Common myeloid progenitor, CD34-positive (primary cell): Measurements from ENCODE around the gene RHOH.

Experiments used
- CTCF ChIA-PET: fragments of 350-600 bp; sonication (Branson Sonifier 250); formaldehyde crosslinking; loops from one replicate; lab custom pipeline; 2021; ENCODE audit warnings: antibody characterized with exemption; lab: Charles Lee
- POLR2A ChIA-PET: fragments of 350-600 bp; sonication (Branson Sonifier 250); formaldehyde crosslinking; loops from one replicate; lab custom pipeline; 2021; ENCODE audit warnings: antibody characterized with exemption; lab: Charles Lee
- DNase-seq, 3 donors: peaks; one replicate each; pipeline versions ENCODE4 v3.0.0 to v3.0.0-alpha.2; 2013
- H3K27ac ChIP-seq, 2 experiments: 1 replicate in 1 of 2; 2 replicates in 1 of 2; pipeline ENCODE4 v1.7.0; 2013; ENCODE audit warnings: inconsistent platforms in 2 of 2, low read length in 2 of 2, mild to moderate bottlenecking in 2 of 2, low read depth in 1 of 2, moderate library complexity in 1 of 2; ENCODE audit not compliant: severe bottlenecking in 2 of 2, insufficient read depth in 1 of 2, poor library complexity in 1 of 2
- H3K27me3 ChIP-seq, 5 experiments: replicated peaks in 2 of 5; 1 replicate in 3 of 5; 2 replicates in 2 of 5; pipeline versions ENCODE4 v1.6.1 to v1.7.0; 2013; ENCODE audit warnings: low read length in 4 of 5, mild to moderate bottlenecking in 2 of 5, moderate library complexity in 2 of 5, inconsistent platforms in 1 of 5; ENCODE audit not compliant: insufficient read depth in 5 of 5, control insufficient read depth in 4 of 5
- H3K36me3 ChIP-seq, 4 experiments: 1 replicate in 2 of 4; 2 replicates in 2 of 4; pipeline versions ENCODE4 v1.6.1 to v1.7.0; 2013; ENCODE audit warnings: low read length in 3 of 4, control low read depth in 1 of 4, mild to moderate bottlenecking in 1 of 4; ENCODE audit not compliant: control insufficient read depth in 4 of 4, insufficient read depth in 4 of 4
- H3K4me1 ChIP-seq, 4 experiments: 1 replicate in 3 of 4; 2 replicates in 1 of 4; pipeline versions ENCODE4 v1.6.1 to v1.7.1; 2013; ENCODE audit warnings: low read length in 3 of 4, mild to moderate bottlenecking in 3 of 4, control low read depth in 1 of 4, inconsistent platforms in 1 of 4, moderate library complexity in 1 of 4; ENCODE audit not compliant: control insufficient read depth in 4 of 4, insufficient read depth in 4 of 4; ENCODE audit errors: control extremely low read depth in 1 of 4
- H3K4me3 ChIP-seq, 7 experiments: 1 replicate in 4 of 7; 2 replicates in 3 of 7; pipeline versions ENCODE4 v1.5.1 to v1.7.0; 2013; ENCODE audit warnings: mild to moderate bottlenecking in 7 of 7, low read length in 6 of 7, moderate library complexity in 6 of 7, inconsistent platforms in 2 of 7, low read depth in 2 of 7, control low read depth in 1 of 7; ENCODE audit not compliant: insufficient read depth in 4 of 7, control insufficient read depth in 1 of 7; ENCODE audit errors: extremely low read depth in 1 of 7
- H3K9me3 ChIP-seq, 5 experiments: 1 replicate in 4 of 5; 2 replicates in 1 of 5; pipeline versions ENCODE4 v1.6.1 to v1.7.1; 2013; ENCODE audit warnings: low read length in 4 of 5, mild to moderate bottlenecking in 2 of 5, inconsistent platforms in 1 of 5, low read depth in 1 of 5, moderate library complexity in 1 of 5; ENCODE audit not compliant: control insufficient read depth in 4 of 5, insufficient read depth in 2 of 5; ENCODE audit errors: control extremely low read depth in 1 of 5
- WGBS: methylation state at CpG from one replicate; pipeline ENCODE4 v1.1.5; 2013; ENCODE audit not compliant: insufficient coverage; 5-methylcytosine and 5-hydroxymethylcytosine counted together

RHOH gene

DNA sequence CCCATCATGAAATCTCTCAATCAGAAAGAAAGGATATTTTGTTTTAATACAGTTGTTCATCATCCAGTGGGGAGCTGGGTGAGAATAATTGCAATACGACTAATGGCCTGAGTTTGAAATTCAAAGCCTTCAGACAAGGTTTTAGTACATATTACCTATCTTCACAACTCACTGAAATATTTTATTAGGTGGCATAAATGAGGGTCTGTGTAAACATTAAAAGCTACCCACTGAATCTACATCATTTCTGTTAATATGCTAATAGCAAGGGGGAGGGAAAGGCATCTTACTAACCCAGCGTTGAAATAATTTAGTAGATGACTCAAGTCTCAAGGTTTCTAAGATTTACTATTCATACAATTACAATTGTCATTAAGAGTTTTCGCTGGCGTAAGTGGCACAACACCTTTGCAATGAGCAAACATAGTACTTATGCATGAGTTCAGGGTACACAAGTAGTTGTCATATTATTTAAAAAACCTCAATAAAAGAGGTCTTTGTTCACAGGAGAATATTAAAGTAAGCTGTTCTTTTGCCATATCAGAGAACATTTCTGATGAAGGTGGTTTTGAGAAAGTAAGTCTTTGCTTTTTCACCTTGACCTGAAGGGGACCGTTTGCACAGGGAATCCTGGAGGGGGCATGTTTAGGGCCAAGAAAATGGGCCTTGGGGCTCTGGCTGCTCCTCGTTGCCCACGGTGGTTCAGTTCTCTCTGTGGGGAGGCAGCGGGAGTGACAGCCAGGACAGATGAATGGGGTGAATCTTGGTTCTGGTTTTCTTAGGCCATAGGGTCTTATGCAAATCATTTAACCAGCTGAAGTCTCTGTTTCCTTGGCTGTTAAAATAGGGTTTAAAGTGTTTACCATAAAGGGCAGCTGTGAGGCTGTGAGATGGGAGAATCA, 4.5 kb upstream of the RHOH start:
- DNase-seq = no peak
- POLR2A ChIA-PET = interaction anchor here (1.3 to 1.4 kb wide), 2 partner anchors 13 to 134 kb away, joined by 3 to 4 read pairs; no protein-coding TSS in a partner anchor

DNA sequence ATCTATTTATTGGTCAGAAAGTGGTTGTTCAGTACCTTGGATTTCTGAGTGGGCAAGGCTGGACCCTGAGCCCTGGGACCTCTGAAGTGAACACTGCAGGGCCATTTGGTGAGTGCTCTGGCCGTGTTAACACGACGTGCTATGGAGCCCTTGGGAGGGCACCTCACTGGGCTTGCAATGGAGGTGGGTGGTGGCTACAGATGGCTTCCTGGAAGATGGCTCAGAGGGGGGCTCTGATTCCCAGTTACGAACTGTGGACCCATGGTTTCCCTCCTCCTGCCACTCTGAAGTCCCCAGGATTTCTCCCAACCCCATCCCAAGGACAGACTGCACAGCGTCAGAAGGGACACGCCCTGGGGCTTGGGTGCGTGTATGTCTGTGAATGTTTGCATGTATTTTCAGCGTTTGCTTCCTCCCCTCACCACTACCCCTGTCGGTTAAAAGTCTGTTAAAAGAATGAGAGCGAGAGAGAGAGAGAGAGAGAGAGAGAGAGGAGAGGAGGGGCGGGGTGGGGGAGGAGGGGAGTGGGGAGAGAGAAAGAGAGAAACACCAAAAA, 3.7 kb upstream of the RHOH start:
- Histone ChIP-seq H3K4me3 (peak overlapping the region in 4 of 7 experiments; percentile 28 to 54 (median 42)), H3K4me1 (peaks cover 25 to 64% (median 51%) of the 10 kb centered on the region in 4 experiments)
- CTCF ChIA-PET = interaction anchor here (0.6 to 2.5 kb wide), 4 partner anchors 7 to 133 kb away, joined by 3 to 10 read pairs (median 6); no protein-coding TSS in a partner anchor

More for the DNA sequence above, 4.5 kb upstream of the RHOH start:
- no peaks in the 10 kb centered on the region for H3K9me3 ChIP-seq
- H3K4me1 ChIP-seq = peaks cover 25 to 62% (median 50%) of the 10 kb centered on the region in 4 experiments
- H3K36me3 ChIP-seq = no peaks in the 10 kb centered on the region
- H3K4me3 ChIP-seq = peak overlapping the region in 3 of 7 experiments; percentile 41 to 54 (median 44)
- 76% methylated on average over 4 of the region's 8 CpGs for WGBS
- CTCF ChIA-PET = interaction anchor here (0.6 to 2.5 kb wide), 5 partner anchors 8 to 132 kb away, joined by 3 to 10 read pairs (median 6); no protein-coding TSS in a partner anchor
- H3K27me3 ChIP-seq = no peaks in the 10 kb centered on the region
- H3K27ac ChIP-seq = peak overlapping the region; percentile 29 to 59

DNA sequence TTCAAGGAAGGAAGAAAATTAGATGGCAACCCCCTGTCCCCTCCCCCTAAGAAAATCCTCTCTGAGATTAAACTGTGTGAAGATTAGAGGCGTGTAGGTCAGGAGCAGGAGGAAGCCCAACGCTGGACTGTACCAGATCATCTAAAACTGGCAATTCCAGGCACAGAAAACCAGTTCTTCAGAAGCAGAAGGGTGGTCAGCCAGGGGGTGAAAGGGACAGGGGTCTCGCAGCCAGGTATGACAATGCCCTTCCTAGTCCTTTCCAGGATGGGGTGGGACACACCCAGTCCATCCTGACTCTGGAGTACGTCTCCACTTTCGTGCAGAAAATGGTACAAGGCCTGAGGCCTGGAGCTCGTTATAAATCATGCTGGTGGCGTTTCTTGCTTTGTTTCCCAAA, 3.3 kb upstream of the RHOH start:
- Histone ChIP-seq H3K36me3 (no peaks in the 10 kb centered on the region), H3K27ac (peak overlapping the region in 1 of 2 experiments; percentile 59), H3K4me3 (peak overlapping the region in 4 of 7 experiments; percentile 2 to 38 (median 17)), H3K27me3 (no peaks in the 10 kb centered on the region), H3K9me3 (no peaks in the 10 kb centered on the region), H3K4me1 (peaks cover 25 to 68% (median 53%) of the 10 kb centered on the region in 4 experiments)
- POLR2A ChIA-PET = no interaction called here
- DNase-seq = no peak
- WGBS = 48% methylated on average over 4 of the region's 7 CpGs
- CTCF ChIA-PET = no interaction called here

More for the DNA sequence above, 3.7 kb upstream of the RHOH start:
- POLR2A ChIA-PET = no interaction called here
- DNase-seq = peak in 2 of 3 donors; percentile 76 to 82
- Histone ChIP-seq H3K36me3 (no peaks in the 10 kb centered on the region), H3K27ac (peak overlapping the region; percentile 29 to 59), H3K9me3 (no peaks in the 10 kb centered on the region), H3K27me3 (no peaks in the 10 kb centered on the region)
- 33% methylated on average over 4 of the region's 11 CpGs for WGBS

DNA sequence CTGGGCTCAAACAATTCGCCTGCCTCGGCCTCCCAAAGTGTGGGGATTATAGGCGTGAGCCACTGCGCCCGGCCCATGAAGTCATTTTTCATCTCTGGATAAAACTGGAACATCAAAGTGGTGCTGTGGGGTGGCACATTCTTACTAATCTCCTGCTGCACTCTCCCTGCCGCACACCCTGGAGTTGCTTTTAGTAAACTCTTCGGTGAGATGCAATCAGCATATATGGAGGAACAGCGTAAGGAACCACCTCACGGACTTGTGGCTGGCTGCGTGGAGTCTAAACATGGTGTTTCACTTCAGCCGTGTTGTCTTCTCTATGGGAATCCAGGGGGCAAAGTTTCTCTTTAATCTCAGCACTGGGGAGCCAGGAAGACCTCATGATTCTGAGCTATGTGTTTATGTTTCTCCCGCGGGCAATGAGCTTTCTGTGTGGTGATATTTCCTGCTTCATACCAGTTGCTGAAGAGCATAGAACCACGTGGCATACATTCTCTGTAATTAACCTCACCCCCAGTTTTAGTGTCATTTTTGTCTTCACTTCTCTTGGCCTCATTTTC, 2.1 kb upstream of the RHOH start:
- Histone ChIP-seq H3K4me1 (peaks cover 36 to 76% (median 63%) of the 10 kb centered on the region in 4 experiments), H3K27me3 (no peaks in the 10 kb centered on the region), H3K9me3 (no peaks in the 10 kb centered on the region), H3K36me3 (no peaks in the 10 kb centered on the region), H3K27ac (peak overlapping the region in 1 of 2 experiments; percentile 71), H3K4me3 (peak overlapping the region in 3 of 7 experiments; percentile 16 to 64 (median 41))
- WGBS = 64% methylated on average over 11 of the region's 14 CpGs
- CTCF ChIA-PET = interaction anchor here (0.8 to 2.2 kb wide), 5 partner anchors 10 to 113 kb away, joined by 3 to 15 read pairs (median 8); no protein-coding TSS in a partner anchor
- DNase-seq = peak in 2 of 3 donors; percentile 61 to 74
- POLR2A ChIA-PET = interaction anchor here (0.6 kb wide), 1 partner anchor 11 kb away, joined by 3 read pairs; no protein-coding TSS in a partner anchor

DNA sequence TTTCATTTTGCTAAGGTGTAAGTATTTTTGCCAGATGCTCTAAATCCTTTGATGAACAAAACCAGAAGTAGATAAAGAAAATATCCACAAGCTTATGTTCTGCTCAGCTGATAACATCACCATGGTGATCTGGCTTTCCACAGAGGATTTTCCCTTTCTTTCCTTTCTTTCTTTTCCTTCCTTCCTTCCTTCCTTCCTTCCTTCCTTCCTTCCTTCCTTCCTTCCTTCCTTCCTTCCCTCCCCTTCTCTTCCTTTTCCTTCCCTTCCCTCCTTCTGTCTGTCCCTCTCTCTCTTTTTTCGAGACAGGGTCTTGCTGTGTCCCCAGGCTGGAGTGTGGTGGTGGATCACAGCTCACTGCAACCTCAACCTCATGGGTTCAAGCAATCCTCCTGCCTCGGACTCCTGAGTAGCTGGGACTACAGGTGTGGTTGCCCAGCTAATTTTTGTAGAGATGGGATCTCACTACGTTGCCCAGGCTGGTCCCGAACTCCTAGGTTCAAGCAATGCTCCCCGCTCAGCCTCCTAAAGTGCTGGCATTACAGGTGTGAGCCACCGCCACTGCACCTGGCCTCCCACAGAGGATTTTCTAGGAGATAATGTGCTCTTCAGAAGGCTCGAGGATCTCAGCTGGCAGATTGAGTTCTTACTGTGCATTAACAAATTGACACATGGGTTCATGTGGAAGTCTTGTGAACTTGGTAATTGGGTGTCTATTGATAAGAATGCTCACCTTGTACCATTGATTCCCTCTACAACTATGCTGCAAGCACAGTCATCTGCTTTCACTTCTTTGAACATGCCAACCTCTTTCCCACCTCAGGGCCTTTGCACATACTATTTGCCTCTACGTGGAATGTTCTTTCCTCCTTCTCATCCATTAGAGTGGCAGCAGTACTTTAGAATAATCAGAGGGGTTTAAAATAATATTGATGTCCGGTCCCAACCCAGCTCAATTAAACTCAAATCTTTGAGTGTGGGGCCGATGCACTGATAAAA, 1.4 kb upstream of the RHOH start:
- Histone ChIP-seq H3K36me3 (no peaks in the 10 kb centered on the region), H3K9me3 (no peaks in the 10 kb centered on the region), H3K27me3 (no peaks in the 10 kb centered on the region), H3K27ac (peak overlapping the region in 1 of 2 experiments; percentile 71), H3K4me3 (peak overlapping the region in 2 of 7 experiments; percentile 41 to 64), H3K4me1 (peaks cover 43 to 83% (median 70%) of the 10 kb centered on the region in 4 experiments)
- no peak for DNase-seq
- ChIA-PET POLR2A (interaction anchor here (0.6 to 0.7 kb wide), 2 partner anchors 10 kb away, joined by 3 to 6 read pairs; no protein-coding TSS in a partner anchor), CTCF (interaction anchor here (0.8 to 2.2 kb wide), 5 partner anchors 10 to 112 kb away, joined by 3 to 15 read pairs (median 8); no protein-coding TSS in a partner anchor)
- 96% methylated on average over 5 of the region's 10 CpGs for WGBS

DNA sequence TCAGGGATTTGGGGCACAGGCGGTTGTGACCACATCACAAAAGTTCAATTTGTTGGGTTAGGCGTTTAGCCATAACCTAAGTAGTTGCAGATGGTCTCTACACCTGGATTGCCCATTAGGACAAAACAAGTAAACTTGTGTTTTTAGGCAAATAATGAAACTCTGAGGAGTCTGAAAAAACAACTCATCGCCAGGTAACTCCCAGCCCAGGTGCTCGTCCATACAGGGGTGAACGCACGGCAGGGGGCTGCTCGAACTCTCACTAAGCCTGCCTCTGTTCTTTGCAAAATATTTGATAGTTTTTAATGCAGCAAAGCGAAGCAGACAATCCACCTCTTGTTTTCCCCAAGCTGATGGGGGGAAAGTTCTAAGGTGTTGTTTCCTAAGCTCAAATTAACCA, 559 bp upstream of the RHOH start:
- ChIA-PET CTCF (interaction anchor here (0.7 to 2.5 kb wide), 5 partner anchors 11 to 116 kb away, joined by 3 to 15 read pairs (median 6); no protein-coding TSS in a partner anchor), POLR2A (no interaction called here)
- WGBS = 78% methylated on average over 7 of the region's 8 CpGs
- Histone ChIP-seq H3K36me3 (no peaks in the 10 kb centered on the region), H3K4me1 (peaks cover 51 to 82% (median 72%) of the 10 kb centered on the region in 4 experiments), H3K27ac (peak overlapping the region; percentile 91 to 95), H3K9me3 (no peaks in the 10 kb centered on the region), H3K27me3 (no peaks in the 10 kb centered on the region), H3K4me3 (peak overlapping the region in 5 of 7 experiments; percentile 78 to 96 (median 89))
- DNase-seq = no peak
